Inflammatory macrophage (primary cell): Measurements from ENCODE around the gene FIGN.

Experiments
- DNase-seq, 2 donors: peaks; one replicate each; pipeline ENCODE4 v3.0.0-alpha.2; 2020 to 2022
- total RNA-seq, 18 experiments: gene quantifications; one replicate each; lab custom pipeline; 2026; ENCODE audit warnings: mixed read lengths in 6 of 18, inconsistent platforms in 2 of 18; lab: John Stamatoyannopoulos, UW

The FIGN gene, protein sequence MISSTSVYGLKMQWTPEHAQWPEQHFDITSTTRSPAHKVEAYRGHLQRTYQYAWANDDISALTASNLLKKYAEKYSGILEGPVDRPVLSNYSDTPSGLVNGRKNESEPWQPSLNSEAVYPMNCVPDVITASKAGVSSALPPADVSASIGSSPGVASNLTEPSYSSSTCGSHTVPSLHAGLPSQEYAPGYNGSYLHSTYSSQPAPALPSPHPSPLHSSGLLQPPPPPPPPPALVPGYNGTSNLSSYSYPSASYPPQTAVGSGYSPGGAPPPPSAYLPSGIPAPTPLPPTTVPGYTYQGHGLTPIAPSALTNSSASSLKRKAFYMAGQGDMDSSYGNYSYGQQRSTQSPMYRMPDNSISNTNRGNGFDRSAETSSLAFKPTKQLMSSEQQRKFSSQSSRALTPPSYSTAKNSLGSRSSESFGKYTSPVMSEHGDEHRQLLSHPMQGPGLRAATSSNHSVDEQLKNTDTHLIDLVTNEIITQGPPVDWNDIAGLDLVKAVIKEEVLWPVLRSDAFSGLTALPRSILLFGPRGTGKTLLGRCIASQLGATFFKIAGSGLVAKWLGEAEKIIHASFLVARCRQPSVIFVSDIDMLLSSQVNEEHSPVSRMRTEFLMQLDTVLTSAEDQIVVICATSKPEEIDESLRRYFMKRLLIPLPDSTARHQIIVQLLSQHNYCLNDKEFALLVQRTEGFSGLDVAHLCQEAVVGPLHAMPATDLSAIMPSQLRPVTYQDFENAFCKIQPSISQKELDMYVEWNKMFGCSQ
- total RNA-seq, result 0 to 0.30 (median 0) reads per million in 18 experiments

DNA sequence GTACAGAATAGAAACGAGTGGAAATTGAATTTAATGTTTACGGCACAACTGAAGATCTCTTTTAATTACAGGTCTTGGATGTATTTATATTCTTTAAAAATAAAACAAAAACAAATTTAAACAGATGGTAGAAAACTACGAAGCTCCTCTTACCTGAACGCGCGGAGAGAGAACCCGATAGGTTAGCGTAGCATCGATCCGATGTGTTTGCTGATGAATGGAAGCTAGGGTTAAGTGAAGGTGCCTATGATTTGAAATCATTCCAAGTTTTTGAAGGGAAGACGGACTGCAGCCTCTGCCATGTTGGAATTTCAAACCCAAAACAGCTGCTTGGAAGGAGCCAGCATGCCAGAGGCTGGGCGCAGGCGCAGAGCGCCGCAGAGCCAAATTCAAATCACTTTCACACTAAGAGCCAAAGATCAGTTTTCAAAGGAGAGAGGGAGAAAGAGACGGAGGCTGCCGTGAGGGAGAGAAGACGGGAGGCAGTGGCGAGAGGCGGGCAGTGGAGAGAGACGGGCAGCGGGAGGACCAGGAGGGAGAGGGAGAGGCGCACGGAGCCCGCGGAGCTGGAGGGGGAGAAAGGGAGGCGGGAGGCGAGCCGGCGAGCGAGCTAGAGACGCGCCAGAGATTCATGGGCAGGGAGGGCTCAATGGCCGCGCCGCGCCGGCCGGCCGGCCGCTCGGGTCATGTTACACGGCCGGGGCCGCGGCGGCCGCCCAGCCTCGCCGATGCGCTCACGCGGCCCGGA is at the start of gene FIGN:
FIGN (minus strand) TSS at position 324 of the 748 bp plus-strand sequence. CDS start 1,081 bp downstream, outside the sequence.
- DNase-seq, result no peak

DNA sequence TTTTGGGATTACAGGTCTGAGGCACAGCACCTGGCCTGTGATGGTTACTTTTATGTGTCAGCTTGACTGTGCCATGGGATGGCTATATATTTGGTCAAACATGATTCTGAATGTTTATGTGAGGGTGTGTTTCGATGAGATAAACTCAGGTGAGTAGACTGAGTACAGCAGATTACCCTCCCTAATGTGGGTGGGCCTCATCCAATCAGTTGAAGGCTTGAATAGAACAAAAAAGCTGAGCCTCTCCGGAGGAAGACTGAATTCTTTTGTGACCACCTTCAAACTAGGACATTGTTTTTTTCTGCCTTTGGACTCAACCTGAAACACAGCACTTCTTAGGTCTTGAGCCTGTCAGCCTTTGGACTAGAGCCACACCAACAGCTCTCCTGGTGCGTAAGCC is 49.4 kb upstream of the FIGN start:
- no peak for DNase-seq

DNA sequence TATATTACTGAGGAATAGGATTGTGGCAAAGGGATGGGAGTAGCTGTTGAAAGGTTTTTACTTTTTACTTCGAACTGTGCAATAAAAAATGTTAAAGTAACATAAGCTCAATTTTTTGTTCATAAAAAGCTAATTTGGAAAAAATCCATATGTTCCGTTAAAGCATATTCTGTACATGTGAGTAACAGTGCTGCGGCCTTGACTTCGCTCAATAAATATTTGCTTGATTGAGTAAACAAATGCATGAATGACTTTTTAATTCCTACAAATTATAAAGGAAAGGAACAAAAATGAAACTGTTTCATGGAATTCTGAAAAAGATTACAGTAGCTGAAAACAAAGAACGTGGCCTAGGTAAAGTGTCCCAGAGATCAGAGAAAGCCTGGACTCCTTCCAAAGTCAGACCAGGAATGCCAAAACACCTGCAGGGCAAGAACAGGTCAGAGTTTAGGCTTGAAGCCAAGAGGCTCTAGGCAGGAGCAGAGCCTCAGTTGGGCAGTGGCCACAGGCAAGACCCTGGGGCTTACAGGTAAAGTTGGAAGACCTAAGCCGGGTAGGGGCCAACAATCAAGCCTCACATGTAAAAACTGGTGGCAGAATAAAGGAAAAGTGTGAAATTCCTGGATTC is 44.3 kb upstream of the FIGN start:
- no peak for DNase-seq

DNA sequence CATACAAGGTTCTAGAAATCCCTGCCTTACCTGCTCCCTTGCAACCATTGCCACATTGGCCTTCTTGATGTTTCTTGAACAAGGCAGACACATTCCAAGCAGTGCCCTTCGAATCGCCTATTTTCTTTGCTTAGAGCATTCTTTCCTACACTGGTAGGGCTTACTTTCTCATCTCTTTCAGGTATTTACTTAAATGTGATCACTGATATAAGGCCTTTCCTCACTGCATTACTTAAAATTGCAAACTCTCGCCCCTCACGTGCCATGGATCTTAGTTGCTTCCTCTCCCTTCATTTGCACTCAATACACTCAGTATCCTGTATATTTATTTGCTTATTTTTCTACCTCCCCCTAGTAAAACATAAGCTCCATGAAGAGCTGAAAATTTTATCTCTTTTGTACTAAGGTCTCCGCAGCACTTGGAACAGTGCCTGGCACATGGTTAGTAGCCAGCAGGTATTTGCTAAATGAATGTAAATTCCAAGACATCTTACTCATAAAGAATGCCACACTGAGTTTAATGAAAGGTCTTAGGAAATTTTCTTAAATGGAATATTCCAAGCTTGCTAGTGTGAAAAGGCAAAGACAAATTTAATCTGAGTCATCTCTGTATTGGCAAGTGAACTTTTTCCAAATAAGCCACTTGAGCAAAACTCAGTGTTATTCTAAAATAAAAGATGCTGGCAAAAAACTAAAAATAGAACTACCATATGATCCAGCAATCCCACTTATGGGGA is 42.4 kb upstream of the FIGN start:
- DNase-seq, result no peak

DNA sequence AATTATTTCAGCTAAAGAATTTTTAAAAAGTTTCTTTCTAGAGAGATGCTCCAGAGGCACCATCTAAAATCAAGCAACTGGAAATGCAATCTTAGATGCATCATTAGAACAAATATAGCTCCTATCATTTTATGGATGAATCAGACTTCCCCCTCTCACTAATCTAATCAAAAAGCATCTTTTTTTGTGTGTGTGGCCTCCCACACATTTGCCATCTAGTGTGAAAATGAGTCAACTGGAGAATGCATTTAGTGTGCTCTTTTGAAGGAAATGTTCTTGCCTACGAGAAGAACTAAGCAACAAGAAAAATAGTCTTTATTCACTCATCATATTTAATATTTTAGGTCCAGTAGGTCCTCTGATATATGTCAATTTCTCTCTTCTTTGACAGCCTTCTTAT is 39.5 kb upstream of the FIGN start:
- no peak for DNase-seq

DNA sequence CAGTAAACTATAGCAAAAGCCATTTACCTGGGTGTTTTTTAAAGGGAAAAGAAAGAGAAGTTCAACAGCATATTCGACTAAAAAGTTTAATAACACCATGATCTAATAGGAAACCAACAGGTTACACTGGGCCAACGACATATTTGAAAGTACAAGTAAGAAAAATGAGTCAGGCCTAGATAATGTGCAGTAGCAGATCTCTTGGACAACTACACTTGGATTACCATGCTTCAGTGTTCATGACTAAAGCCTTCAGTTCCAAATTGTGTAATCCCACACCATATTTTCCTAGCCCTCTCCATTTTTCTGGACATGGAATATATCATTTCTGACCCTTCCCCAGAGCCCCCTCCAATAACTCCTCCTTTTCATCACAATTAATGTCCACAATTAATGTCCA is 39.1 kb upstream of the FIGN start:
- DNase-seq, result no peak

DNA sequence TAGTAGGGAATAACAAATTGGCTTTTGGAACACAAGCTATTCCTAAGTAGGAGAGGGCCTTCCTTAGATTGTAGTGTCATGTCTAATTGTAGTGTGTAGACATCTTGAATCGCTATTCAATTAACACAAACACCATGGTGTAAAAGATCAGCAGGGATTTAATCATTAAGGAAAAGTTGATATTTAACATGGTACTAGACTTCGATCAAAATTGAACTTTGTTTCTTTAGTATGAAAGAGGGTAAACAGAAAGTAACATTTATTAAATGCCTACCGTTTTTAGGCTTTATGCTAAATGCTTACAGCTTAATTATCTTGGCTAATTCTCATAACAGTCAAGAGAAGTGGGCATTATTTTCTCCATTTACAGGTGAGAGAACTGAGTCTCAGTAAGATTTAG is 37.5 kb upstream of the FIGN start:
- no peak for DNase-seq

DNA sequence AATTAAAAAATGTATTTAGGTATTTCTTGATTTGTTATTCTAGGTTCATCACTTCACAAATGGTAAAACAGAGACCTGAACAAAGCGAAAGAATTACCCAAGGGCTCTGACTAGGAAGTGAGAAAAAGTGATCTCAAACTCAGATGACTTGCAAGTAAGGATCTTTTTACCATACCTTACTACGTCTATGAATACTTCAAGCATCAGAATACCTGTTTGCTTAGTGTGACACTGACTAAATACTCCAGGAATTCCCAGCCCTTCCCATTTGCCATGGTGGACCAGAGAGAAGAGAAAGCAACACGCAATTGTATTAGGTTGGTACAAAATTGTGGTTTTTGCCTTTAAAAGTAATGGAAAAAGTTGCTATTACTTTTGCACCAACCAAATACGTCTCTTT is 35.8 kb upstream of the FIGN start:
- no peak for DNase-seq

DNA sequence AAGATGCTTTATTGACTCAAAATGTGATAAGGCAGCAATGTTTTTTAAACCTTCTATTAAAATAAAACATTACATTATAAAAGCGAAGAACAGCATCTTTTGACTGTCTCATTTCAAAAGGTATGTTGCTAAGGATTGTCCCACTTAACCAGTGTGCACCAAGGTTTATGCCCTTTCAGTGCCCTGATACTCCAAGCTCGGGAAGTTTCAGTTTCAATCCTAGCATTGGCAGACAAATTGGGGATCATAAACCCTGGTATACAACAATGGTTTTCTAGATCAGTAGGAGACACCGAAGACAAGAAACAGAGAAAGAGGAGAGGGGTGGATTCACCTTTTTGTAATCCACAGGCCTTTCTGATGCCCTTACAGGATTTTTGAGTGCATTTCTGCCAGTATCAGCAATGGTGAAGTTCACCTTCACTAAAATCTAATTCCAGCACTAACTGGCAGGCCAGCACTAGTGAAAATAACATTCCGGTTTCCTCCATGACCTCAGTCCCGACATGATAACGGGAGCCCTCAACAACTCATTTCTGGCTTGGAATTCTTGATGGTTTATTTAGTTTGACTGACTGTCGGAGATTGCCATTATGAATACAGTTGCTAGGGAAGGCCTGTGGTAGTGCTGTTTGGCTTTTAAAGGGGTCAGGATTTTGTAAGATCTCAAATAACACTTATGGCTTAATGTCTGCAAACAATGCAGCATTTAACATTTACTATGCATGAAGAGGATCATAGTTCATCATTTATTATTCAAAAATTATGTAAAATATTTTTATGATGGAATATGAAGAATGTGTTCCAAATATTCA is 33.3 kb upstream of the FIGN start:
- DNase-seq, result no peak

DNA sequence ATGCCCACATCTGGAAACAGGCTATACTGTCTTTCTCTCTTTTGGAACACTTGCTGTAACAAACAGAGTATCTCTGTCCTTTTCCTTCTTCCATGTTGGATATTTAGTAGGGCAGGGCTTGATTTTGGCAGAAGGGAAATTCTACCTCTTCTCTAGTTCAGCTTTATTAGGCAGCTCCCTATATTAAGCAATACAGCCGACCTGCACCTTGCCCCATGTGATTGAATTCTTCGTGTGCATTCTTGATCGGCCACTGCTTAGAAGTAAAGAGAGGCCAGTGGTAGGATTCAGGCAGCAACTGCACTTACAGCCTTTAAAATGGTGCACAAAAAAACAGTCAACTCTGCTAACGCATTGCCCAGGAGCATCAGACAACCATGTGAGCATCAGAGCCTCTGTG is 31.3 kb upstream of the FIGN start:
- DNase-seq, result no peak

DNA sequence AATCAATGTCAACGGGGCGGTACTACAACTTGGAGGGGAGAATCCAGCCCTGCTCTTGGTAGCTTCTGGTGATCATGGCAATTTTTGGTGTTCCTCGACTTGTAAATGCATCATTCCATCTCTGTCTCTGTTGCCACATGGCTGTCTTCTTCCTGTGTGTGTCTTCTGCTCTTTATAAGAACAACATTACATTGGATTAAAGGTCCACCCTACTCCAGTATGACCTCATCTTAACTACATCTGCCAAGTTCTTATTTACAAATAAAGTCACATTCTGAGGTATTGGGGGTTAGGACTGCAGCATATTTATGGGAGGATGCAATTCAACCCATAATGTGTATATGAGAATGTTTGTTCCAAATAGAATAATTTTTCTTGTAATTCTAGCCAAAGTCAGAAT is 28.8 kb upstream of the FIGN start:
- DNase-seq, result no peak

DNA sequence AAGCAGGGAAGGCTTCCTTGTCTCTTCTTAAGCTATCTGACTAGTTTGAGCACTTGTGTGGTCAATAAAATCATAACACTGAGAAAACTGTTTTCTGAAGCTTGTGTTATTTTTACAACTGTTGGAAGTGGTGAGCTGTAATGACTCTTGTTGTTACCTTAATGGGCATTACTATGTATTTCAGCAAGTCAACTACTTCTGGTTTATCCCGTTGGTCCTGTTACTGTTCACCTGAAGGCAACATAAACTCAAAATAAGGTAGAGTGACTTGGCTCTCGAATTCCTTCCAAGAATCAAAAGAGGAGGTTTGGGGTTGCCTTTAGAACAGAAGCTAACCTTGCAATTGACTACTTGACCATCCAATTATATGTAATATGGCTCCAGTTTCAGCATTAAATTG is 23.2 kb upstream of the FIGN start:
- no peak for DNase-seq

DNA sequence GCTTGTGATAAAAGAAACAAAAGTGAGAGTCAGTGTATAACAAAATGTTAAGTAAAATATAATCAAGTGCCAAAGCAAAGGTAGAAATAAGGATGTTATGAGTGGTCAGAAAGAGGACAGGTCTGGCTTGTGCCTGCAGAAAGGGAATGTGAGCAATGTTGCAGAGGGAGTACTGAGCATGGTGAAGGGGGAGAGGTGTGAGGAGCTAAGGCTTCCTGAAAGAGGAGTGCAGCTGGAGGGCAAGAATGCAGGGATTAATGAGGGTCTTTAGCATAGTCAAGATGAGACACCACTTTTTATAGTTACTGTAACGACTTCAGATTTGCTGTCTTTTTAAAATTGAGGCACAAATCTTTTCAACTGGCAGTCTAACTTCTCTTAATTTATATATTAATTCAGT is 22.0 kb upstream of the FIGN start:
- DNase-seq, result no peak

DNA sequence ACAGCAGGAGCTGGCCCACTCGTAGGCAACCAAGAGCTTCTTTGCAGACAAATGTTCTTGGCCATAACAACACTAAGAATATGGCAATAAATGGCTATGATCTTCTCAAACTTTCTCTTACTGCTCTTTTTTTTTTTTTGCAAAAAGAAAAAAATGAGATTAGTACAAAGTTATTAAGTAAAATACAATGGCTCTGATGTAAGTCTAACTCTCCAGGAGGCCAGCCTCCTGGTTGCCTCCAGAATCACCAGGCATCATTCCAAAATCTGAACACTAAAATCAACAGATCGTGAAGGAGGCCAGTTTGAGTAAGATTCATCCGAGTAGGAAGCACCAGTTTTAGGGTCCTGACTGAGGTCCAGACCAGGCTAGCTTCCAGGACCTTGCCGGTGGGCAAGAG is 20.8 kb upstream of the FIGN start:
- DNase-seq, result no peak

DNA sequence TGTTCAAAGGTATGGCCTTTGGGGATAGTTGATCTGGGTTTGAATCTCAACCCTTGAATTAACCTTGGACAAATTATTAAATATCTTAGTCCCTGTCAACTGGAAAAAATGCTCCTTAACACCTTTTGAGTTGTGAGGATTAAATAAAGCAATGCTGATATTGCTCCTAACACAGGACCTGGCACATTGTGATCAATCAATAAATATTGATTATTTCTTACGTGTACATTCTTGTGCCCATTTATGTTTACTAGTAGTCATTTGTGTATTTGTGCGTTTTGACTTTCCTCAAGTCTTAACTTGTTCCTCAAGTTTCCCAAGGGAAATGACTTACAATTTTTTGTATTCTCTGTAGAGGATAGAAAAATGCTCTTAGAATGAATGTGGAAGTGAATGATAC is 19.6 kb upstream of the FIGN start:
- DNase-seq, result no peak

DNA sequence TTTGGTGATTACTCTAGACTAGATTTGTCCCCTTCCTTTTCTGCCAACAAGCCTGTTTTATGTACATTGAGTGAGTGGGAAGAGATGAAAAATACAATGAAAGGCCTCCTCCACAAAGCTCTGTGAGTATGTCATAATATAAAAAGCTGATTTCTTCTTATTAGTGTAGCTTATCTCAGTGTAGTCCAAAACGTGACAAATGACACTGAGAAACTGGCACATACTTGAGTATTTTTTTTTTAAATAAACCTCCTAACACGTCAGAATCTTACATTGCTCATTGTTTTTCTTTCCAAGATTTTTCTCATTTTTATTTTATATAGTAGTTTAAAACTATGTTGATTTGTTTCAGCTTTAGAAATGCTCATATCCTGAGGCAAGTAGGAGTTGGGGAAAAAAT is 17.9 kb upstream of the FIGN start:
- no peak for DNase-seq

DNA sequence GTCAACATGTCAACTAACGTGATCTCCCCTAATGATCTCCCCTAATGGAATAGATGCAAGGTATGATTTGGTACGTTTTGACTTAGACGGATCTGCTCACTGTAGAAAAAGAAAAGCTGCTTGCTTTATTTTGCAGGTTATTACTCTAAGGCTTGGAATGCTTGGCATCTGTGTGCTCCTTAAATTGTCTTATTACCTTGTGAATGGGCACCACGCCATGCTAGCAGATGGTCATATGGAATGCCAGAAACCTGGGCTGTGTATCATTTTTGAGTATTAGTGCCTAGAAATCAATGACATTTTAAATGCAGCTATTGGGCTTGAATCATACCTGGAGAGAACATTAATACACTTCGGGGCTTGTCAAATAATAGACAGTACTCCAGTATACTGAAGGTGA is 16.5 kb upstream of the FIGN start:
- DNase-seq, result no peak

DNA sequence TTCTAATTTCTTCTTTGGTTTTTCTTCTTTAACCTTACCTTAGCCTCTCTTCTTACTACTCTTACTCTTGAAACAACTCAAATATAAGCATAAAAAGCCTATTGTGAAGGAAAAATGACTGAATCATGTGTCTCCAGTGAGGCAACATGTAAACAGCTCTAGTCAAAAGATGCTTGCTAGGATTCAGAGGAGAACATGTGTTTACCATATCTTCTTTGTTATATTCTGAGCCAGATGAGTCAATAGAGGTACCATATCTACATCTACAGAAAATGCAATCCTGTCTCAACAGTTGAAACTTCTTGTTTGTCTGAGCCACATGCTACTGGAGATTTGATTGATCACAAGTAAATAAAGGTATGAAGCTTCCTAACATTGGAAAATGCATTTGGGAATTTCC is 15.9 kb upstream of the FIGN start:
- DNase-seq, result no peak

DNA sequence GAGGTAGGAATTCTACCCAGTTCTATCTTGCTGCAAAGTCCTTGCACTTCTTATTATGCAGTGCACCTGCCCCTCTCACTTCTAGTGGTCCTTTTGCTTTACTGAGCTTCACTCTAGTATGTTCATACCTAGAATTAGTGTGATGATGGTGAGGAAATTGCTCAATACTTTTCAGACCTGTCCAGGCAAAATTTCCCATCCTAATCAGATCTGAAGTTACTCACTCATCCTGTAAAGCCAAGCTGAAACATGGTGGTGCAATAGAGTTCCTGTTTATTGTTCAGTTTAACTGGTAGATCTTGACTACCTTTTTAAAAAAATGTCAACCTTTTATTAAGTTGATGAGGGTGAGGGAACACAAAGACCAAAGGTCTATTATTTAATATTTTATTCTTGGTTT is 12.6 kb upstream of the FIGN start:
- no peak for DNase-seq

DNA sequence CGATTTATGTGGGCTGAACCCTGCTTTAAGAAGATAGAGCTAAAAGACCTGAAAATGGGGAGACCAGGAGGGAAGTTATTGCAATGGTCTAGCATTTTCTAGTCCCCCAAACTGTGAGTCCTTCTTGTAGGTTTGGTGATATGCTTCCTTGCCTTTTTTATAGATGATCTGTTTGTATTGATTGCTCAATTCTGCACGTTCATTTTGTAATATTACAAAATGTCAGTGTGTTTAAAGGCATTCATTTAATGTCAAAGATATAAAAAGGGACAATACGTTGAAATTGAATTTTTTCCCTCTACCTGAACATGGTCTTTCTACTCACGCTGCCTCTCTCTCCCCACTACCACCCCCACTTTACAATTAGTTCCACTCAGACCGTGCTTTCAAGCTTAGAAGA is 5.6 kb upstream of the FIGN start:
- no peak for DNase-seq

DNA sequence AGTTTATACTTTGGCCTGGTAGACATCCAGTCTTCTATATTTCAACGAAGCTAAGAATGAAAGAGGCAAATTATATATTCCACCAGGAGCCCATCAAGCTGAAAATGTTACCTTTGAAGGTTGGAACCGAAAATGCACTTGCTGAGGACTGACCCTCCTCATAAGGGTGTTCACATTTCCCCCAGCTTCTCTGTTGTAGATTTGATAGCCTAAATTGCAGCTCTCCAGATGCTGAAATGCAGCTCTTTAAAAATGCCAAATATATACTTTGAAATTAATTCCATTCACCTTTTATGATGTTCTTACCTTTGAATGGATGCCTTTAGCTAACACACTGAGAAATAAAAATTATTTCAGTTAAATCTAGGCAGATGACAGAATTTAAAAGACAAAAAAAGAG is 1.8 kb upstream of the FIGN start:
- no peak for DNase-seq

DNA sequence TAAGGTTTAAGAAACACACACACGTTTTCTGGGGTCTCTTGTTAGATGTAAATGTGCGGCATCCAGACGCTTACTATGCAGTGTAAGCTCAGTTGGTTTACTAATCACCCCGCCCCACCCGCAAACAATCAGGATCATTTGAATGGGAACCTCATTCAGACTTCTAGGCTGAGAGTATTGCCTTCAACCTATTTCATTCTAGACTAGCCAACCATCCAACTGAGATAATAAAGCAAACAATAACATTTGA is 1.3 kb upstream of the FIGN start:
- DNase-seq, result no peak
